NCI-H1048 (cell line): ENCODE results near the gene CUEDC2.

Source experiments
- DNase-seq: peaks from one replicate; lab custom pipeline; 2025; lab: John Stamatoyannopoulos, UW

Gene CUEDC2

DNA sequence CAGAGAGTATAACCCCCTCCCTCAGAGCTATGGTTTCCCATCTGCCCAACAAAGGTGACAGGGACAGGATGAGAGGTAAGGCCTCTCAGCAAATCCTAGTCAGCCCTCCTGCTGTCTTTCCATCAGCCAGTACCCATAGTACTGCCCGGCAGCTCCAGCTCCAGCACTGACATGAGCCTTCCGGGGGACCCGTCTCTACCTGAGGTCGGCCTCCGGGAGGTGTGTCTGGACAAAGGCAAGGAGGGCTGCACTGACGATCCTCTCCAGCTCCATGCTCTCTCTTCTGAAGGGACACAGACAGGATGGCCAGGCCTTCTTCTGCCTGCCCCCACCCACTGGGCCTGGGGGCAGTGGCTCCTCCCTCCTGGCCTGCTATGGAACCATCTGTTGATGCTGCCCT, 7.5 kb downstream of the CUEDC2 start:
- DNase-seq = no peak

DNA sequence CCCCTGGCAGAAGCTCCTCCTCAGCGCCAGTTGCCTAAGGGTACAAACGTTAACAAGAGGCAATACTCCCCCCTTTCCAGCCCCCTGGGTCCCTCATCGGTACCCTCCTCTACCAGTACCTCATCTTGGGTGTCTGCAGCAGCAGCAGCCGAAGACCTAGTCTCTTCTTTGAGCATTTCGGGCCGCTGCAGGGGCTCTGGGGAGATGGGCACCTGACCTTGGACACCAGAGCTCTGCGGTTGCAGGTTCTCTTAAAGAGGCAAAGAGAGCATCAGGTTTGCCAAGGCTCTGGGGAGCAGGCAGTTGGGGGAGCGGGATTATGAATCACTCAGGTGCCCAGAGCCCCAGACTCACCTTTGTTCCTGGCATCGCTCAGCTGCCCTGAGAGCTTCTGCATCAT, 8.2 kb downstream of the CUEDC2 start:
- no peak for DNase-seq

DNA sequence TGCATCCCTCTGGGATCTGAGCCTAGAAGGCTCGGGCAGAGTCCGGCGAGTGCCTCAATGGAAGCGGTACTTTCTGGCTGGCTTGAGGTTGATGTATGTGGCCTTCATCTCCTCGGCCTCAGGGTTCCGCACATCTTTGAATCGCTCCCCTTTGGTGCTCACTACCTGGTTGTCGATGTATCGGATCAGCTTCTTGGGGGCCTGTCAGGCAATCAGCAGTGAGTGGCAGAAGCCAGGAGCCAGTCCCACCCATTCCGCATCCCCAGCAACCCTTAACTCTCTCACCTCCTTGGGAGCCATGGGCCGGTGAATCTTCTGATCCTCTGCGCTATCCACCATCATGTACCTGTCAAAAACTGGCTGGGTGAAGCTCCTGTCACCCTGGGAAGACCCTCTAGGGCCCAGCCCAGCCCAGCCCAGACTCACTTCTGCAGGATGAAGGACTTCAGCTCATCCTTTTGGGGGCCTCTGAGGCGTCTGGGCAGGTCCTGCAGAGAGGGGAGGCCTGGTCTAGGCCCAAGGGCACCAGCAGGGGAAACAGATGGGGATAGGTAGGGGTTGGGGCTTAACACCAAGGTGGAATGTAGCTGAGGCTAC, 8.9 kb downstream of the CUEDC2 start:
- DNase-seq = no peak

DNA sequence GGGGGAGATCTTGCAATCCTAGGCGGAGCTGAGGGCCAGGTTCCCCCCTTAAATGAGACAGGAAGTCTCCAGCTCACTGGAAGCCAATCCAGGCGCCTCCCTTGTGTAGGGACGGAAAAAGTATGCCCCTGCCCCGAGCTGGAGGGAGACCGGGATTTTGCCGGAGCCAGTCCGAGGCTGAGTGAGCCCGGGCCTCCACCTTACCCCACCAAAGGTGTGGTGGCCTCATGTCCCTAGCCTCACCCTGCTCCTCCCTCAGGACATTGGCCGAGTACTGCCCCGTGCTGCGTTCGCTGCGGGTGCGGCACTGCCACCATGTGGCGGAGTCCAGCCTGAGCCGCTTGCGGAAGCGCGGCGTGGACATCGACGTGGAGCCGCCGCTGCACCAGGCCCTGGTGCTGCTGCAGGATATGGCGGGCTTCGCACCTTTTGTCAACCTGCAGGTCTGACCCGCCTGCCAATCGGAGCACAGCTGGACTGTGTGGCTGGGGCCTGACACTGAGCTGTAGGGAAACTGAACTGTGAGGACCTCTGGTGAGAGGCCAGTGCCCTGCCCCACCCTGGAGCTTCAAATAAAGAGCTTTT, 9.7 kb downstream of the CUEDC2 start:
- peak; percentile 28 for DNase-seq

DNA sequence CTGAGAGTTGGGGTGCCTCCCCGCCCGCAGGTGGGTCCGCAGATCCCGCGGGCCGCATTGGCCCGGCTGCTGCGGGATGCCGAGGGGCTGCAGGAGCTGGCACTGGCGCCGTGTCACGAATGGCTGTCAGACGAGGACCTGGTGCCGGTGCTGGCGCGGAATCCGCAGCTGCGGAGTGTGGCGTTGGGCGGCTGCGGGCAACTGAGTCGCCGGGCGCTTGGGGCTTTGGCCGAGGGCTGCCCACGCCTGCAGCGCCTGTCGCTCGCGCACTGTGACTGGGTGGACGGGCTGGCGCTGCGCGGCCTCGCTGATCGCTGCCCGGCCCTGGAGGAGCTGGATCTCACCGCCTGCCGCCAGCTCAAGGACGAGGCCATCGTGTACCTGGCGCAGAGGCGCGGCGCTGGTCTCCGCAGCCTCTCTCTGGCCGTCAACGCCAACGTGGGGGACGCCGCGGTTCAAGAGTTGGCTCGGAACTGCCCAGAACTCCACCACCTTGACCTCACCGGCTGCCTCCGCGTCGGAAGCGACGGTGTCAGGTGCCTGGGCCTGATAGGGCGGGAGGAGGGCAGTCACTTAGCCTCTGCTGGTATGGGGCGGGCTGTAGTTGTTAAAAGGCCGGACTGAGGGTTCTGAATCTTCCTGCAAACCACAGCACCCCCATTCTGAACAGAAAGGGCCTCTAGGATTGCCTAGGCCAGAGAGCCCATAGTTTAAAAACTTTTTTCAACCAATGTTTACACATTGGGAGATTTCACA, 10.4 kb downstream of the CUEDC2 start:
- DNase-seq = no peak

DNA sequence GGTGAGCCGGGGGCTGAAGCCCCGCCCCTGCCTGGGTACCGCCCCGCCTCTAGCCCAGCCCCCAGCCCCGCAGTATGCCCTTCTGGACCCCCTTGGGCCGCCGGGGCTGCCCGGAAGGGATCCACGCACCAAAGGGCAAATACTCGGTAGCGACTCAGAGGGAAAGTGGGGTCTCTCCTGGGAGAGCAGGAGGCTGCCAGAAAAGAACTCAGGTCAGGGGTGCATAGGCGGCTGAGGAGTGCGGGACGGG, 10.9 kb downstream of the CUEDC2 start:
- DNase-seq = no peak

DNA sequence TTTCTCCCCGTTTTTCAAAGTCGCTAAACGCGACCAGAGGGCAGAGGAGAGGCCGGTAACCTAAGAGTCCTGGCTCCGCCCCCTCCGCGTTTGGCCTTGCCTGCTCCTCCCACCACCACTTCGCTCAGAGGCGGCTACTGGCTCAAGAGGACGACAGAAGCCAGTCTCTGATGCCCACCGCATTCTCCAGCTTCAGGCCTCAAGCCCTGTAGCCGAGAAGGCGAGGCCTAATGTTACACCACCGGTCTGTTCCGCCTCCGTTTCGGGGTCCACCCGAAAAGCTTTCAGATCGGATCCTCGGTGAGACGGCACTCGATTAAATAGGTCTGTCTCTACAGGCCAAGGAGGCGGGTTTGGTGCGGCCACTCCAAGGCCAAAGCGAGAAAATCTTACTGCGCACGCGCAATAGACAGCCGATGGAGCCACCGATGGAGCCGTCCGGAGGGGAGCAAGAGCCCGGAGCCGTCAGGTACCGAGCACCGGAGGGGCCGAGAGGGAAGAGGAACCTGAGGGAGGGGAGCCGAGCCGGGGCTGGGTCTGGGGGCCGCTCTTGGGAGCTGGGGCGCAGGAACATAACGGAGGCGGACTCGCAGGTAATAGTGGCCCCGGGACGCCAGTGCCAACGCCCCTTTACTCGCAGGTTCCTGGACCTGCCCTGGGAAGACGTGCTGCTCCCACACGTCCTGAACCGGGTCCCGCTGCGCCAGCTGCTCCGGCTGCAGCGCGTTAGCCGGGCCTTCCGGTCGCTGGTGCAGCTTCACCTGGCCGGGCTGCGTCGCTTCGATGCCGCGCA, 11.5 kb downstream of the CUEDC2 start, which contains the start of gene FBXL15:
Gene FBXL15 (plus strand): TSS at position 123 of the 793 bp plus-strand sequence. CDS start 294 bp downstream, at position 417.
- peak; percentile 66 for DNase-seq

DNA sequence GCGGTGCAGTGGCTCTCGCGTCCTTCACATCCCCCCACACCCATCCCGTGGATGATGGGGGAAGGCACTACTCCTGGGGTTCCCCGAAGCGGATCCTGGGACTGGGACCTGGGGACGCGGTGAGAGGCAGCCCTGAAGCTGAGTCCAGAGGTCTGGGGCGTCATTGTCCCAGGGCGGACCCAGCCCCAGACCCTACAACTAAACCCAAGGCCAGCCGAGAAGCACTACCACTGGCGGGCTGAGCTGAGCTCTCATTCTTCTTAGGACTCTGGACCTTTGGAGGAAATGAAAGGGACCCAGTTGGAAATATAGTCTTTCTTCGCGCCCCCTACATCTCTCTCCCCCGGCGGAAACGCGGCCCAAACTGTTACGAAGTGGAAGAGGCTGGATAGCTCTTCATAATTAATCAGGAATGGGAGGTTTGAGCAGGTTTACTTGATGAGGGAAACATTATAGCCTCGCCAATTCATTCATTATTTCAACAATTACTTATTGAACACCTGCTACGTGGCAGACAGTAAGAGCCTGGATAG, 12.1 kb downstream of the CUEDC2 start:
- DNase-seq = no peak

DNA sequence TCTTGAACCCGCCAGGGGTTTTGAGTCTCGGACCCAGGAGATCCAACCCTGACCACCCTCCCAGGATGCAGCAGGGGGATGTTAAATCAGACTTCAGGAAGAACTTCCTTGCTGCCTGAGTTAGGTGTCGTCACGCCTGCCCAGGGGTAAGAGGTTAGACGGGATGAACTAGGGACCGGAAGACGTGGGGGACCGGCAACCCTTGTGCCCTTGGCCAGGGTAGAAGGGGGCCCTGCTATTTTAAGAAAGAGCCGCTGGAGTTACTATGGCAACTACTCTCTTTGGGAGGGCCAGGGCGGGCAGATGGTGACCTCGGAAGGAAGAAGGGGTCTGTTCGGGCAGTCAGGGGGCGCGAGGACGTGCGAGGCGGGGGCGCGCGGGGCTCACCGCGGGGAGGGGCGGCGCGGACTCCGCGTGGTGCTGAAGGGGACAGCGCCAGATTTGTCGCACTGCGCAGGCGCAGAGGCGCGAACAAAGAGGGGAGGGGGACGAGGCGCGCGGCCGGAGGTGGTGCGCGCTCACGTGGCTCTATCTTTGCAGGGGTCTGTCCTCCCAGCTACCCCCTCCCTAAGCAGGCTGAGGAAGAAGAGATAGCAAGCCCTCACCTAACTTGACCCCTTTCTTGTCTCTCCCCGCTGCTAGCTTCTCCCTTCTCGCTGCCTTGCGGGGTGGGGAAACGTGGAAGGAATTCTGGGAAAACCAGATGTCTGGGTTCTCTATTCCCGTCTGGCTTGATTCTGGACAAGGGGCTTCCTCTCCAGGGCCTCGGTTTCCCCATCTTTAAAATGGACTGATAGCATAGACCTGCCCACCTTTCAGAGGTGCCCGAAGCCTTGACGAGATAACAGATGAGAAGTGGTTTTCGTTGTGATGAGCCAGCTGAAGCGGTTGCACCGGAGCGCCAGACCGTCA, 12.8 kb downstream of the CUEDC2 start:
- DNase-seq = no peak

DNA sequence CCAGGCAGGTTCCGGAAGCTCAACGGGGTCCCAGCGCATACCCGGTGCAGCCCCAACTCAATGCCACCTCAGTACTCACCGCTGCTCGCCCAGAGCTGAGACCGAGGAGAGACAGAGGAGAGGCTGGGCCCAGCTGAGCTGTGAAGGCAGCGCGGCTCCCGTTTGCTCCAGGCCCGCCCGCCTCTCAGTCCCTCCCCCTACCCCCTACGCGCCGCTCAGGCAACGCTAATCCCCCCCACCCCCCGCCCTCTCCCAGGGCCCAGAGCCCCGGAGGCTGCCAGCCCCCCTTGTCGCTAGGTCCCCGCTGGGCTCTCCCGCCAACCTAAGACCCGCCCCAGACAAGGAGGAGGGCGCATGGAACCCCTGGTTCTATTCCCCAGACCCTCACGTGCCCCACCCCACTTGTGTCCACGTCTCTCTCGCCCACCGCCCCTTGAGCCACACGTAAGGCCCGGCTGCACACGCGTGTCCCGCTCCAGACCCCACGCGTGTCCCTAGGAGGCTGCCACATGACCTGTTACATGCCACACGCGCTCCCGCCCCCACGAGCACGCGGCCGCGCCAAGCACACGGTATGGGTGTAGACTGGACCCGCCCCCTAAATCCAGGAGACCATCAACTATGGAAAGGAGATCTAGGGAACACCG, 13.6 kb downstream of the CUEDC2 start, which contains the start of gene PSD:
Gene PSD (minus strand): TSS at position 164 of the 647 bp plus-strand sequence. CDS start 1,747 bp downstream, outside the sequence.
- DNase-seq = no peak

DNA sequence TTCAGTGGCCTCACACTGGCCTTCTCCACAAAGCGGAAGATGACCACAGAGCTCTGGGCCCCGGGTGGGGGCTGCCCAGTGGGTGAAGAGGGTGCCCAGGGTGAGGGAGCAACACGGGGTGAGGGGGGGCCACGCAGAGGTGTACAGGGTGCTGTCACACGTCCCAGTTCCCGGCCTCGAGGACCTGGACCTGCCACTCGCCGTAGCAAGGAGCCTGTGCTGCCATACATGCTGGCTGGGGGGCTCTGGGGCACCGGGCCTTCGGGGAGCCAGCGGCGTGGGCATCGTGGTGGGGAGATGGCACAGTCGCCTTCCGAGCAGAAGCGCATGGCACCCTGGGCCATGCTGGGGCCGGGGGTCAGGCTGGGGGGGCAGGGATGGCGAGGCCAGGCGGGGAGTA, 15.7 kb downstream of the CUEDC2 start:
- no peak for DNase-seq

DNA sequence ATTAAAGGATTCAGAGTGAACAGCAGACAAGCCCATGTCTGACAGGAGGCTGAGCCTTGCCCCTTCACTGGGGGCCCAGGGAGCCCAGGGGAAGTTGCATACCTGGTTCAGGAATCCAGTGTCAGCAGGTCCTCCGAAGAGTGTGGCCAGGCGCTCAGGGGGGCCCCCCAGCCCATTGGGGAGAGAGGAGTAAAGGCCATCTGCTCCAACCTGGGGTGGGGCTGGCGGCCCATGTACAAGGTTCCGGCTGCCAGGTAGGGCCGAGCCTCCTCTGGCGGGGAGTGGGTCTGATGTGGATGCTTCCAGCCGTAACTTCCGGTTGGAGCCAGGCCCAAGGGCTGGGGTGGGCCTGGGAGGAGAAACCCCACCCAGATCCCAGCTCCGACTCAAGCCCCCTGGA, 16.1 kb downstream of the CUEDC2 start:
- DNase-seq = no peak

DNA sequence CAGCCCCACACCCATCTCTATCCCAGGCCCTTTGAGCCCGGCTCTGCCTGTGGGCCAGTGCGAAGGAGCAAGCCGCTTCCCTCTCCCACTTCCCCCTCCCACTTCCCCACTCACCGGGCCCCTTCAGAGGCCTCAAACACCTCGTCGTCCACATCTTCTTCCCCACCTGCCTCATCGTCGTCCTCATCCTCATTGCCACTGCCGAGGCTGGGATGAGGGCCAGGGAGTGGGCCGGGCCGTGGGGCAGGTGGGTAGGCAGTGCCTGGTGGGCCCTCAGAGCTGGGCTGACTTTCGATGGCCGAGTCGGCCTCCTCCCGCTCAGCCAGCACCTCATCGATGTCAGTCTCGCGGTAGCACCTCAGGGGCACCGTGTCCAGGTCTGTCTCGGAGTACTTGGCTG, 17.6 kb downstream of the CUEDC2 start:
- no peak for DNase-seq

DNA sequence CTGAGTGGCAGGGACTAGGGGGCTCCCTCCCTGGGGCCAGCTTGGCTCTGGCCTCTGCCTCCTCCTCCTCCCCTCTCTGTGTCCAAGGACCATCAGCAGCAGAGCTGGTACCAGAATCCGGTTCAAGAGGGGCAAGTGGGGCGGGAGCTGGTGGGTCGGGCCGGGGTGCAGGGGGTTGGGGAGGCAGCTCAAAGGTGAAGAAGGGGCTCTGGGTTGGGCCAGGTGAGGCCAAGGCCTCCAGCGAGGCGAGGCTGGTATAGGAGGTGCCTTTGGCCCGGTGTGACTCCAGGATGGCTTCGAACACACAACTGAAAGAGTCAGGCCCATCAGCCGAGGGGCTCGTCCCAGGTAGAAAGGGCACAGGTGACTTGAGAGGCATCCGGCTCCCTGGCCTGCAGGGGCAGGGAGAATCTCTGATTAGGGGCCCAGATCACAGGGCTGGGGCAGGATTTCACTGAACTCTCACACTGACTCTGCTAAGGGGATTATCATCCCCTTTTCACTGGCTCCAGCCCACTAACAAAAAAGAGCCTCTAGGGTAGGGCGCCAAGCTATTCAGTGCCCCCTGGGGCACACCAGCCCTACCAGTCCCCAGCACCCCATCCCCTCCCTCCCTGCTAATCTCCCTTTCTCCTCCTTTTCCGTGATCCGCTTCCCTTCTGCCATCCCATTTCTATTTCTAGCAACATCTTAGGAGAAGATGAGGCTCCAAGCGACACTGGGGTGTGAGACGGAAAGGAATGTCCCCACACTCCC, 18.4 kb downstream of the CUEDC2 start:
- DNase-seq = no peak

DNA sequence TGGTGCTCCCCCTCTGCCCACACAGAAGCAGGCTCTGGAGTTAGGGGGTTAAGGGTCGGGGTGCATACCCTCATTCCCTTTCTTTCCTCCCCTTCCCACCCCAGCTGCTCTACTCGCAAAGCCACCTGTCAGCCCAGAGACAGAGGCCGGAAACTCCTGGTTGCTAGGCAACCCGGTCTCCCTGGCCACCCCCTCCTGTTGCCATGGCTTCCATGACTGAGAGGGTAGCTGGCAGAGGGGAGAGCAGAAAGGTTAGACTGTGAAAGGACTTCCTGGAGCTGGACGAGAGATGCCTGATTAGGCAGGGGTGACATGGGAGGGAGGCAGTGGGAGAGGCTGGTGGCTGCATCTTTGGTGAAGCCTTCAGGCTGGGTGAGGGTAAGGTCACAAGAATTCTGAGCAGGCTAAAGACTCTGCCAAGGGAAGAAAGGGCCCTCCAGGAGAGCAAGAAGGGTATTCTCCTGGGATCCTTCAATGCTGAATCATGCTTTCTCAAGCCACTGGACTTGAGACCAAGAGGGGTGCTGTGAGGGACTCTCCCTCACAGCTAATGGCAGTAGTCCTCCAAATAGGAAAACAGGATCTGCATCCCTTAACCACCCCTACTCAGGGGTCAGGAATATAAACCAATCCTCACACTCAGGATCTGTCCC, 19.2 kb downstream of the CUEDC2 start:
- no peak for DNase-seq

DNA sequence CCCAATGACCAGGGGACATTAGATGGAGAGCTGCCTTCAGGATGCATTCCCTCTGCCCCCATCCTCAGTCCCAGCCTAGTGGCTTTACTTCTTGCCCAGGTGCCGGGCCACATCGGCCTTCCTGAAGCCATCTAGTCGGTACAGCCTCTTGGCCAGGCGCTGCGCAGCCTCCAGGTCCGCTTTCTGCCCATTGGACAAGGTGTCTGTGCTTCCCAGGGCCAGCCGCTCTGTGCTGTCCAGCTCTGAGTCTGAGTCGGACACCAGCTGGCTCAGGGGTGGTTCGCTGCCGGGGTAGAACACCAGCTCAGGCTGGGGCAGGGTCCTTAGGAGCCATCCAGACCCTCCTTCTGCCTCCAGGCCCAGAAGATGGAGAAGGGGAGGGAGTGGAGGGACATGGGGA, 20.1 kb downstream of the CUEDC2 start:
- no peak for DNase-seq

DNA sequence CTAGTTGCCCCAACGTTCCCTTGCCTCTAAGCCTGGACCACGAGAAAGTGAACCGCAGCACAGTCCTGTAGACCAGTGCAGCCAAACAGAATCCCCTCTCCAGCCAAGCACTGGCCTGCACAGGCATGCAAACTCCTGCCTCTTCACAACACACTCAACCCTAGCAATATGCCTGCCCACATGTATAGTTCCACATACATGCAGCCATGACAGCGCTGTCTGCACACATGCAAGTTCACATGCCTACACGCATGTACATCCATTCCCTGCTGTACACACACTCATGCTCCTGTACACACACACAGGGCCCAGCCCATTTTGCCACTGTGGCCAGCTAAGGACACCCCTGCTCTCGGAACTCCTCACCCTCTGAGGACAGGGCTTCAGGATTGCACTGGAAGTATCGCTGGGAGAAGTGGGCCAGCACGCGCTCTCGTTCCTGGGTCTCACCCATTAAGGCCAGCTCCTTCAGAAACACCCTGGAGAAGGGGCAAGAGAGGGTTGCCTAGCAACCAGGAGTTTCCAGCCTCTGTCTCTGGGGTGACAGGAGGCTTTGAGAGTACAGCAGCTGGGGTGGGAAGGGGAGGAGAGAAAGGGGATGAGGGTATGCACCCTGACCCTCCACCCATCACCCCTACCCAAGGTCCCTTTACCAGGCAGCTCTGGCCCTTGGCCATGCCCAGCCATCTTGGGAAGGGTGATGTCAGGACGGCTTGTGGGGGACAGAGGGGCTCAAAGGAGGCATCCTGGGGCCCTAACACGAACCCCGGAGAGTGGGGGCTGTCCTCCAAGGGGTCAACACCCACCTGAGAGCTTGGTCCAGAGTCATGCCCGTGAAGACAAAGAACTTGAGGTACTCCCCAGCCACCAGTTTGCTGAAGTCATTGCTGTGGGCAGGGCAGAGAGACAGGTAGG, 20.8 kb downstream of the CUEDC2 start:
- DNase-seq = no peak

DNA sequence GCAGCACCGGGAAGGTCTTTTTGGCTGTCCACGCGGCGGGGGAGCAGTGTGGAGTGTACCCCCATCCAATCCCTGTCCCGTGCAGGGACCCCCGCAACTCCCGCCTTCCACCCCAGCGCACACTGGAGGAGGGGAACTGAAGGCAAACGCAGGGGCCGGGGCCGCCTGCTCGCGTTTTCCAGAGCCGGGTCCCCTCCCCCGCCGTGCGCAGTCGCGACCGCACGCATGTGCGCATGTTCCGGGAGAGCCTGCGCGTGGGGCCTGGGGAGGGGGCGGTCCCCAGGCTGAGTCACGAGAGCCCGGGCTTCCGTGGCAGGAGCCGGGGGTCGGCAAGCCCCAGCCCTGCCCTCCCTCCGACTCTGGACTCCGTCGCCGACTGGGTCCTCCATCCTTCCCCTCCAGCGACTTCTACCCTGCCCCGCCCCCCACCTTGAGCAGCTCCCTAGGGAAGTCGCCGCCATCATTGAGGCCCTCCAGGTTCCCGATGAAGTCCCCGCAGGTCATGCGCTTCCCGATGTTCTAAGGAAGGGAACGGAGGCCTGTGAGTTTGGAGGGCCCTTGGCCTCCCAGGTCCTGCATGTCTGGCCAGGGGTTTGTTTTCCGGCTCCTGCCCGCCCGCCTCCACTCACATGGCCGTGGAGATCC, 21.8 kb downstream of the CUEDC2 start:
- no peak for DNase-seq
